ENCODE data around the gene PARN.
"Not testable (repeated sequence)": the region's sequence is repeated elsewhere in the genome, so short reads cannot be mapped to it uniquely, and the experiment has no call there.

GRCh38 chr16:14630620-14631330, 715 bp upstream of the PARN start:
- not testable (repeated sequence) for TF ChIP-seq CTCF, POLR2A (IDR thresholded peaks at IDR 0.05)
